ELR (cell line): ENCODE measurements around the gene MTG2.

Experiments used
- DNase-seq: peaks from one replicate; pipeline ENCODE4 v3.0.0-alpha.2; 2015; ENCODE audit warnings: low read depth

Gene MTG2

GRCh38 chr20:62182469-62183425 lies at the start of gene MTG2:
MTG2 (plus strand) TSS chr20:62183028; CDS start chr20:62193421, 10,393 bp downstream.
- peak; percentile 99 for DNase-seq

DNA sequence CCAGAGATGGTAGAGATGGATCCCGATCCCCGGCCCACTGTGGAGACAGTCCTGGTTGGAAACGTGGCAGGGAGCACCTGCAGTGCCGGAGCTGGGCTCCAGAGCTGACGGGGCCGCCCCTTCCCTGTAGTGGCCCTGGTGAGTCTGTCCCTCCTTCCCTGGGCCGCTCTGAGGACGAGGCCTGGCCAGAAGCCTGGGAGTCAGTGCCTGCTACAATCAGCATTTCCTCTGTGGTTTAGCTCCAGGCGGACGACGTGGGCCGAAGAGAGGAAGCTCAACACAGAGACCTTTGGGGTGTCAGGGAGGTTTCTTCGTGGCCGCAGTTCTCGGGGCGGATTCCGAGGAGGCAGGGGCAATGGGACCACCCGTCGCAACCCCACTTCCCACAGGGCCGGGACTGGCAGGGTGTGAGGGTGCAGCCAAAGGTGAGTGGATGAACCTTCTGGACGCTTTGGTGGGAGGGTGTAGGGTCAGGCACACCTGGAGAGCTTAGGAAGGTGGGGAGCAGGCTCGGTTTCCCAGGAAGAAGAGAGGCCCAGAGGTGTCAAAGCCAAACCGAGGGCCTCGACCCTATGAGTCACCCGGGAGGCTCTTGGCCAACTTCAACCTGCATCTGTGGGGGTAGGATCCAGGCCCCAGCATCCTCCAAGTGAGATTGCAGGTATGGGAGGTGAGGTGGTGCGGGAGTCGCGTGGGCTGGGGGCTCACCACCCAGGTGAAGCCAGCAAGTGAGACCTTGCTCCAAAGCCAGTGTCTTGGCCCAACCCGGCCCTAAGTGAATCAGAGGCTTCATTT lies 49.6 kb upstream of the MTG2 start:
- DNase-seq: no peak

- peak; percentile 37 for DNase-seq
Measured at GRCh38 chr20:62133864-62134263, 49.0 kb upstream of the MTG2 start.

DNA sequence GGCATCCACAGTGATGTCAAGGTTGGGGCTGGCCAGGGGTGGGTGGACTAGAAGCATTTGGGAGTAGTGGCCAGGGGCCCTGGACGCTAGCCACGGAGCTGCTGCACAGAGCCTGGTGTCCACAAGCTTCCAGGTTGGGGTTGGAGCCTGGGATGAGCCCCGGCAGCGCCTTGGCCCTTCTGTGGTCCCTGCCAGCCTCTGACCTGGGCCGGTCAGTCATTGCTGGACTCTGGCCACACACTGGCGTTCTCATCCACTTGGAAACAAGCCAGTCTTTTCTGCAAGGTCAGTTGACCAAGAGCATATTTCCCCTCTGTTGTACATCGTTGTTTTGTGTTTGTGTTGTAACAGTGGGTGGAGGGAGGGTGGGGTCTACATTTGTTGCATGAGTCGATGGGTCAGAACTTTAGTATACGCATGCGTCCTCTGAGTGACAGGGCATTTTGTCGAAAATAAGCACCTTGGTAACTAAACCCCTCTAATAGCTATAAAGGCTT lies 48.0 kb upstream of the MTG2 start:
- DNase-seq: peak; percentile 41

GRCh38 chr20:62135573-62136266 lies 47.1 kb upstream of the MTG2 start:
- DNase-seq: no peak

GRCh38 chr20:62136283-62137091 lies 46.3 kb upstream of the MTG2 start:
- DNase-seq: peak; percentile 75

DNA sequence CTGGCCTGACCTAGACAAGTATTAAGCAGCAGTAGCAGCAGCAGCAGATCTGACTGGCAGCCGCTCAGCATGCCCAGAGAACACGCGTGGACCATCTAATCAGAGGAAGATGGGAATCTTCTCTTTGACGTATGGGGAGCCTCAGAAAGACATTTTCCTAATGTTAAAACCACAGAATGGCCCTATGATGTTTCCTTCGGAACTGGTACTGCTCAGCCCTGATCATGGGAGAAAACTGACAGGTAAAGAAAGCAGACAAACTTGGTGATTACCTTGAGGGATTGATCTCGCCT lies 45.8 kb upstream of the MTG2 start:
- DNase-seq: no peak

GRCh38 chr20:62137478-62138203 lies 45.2 kb upstream of the MTG2 start:
- DNase-seq: no peak

- DNase-seq: no peak
Measured at GRCh38 chr20:62138204-62138543, 44.7 kb upstream of the MTG2 start.

- no peak for DNase-seq
Measured at GRCh38 chr20:62138912-62139311, 43.9 kb upstream of the MTG2 start.

GRCh38 chr20:62139636-62140035 lies 43.2 kb upstream of the MTG2 start:
- DNase-seq: no peak

GRCh38 chr20:62141043-62141396 lies 41.8 kb upstream of the MTG2 start:
- no peak for DNase-seq

GRCh38 chr20:62141397-62142251 lies 41.2 kb upstream of the MTG2 start:
- DNase-seq: peak; percentile 64

GRCh38 chr20:62142252-62143080 lies 40.4 kb upstream of the MTG2 start:
- DNase-seq: peak; percentile 46

GRCh38 chr20:62143081-62143956 lies 39.5 kb upstream of the MTG2 start, which contains the start of the genes PSMA7 and SS18L1:
PSMA7 (minus strand) TSS chr20:62143394; CDS start chr20:62143303, 91 bp downstream.
SS18L1 (plus strand) TSS chr20:62143769; CDS start chr20:62143821, 52 bp downstream.
- peak; percentile 93 for DNase-seq

GRCh38 chr20:62143957-62144825 lies 38.6 kb upstream of the MTG2 start:
- peak; percentile 83 for DNase-seq

DNA sequence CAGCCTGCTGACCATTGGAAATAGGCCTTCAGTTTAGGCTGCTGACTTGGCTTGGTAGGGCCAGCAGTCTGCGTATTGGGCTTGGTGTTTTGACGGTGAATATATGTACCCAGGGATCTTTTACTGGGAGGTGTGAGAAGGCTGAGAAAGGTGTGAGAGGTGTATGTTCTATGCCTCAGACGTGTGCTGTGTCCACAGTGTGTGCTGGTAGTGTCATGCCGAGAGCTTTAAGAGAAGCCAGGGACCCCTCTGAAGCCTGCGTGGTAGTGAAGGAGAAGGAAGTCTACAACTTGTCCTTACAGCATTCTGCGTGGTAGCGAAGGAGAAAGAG lies 37.2 kb upstream of the MTG2 start:
- no peak for DNase-seq
